GM18505 (cell line): ENCODE results near the gene GJC2.
"Not testable (repeated sequence)": the region's sequence is repeated elsewhere in the genome, so short reads cannot be mapped to it uniquely, and the experiment has no call there.

Experiments used
- ATAC-seq: cut with Tn5 transposase; IDR thresholded peaks from one replicate; pipeline ENCODE4 v1.9.1; 2021; ENCODE audit not compliant: unreplicated experiment
- POLR2A ChIP-seq: IDR thresholded peaks from 4 replicates; pipeline ENCODE4 v1.6.1; 2011; ENCODE audit warnings: borderline replicate concordance; ENCODE audit not compliant: insufficient read depth, insufficient read length; ENCODE audit errors: extremely low read depth

GJC2 gene

DNA sequence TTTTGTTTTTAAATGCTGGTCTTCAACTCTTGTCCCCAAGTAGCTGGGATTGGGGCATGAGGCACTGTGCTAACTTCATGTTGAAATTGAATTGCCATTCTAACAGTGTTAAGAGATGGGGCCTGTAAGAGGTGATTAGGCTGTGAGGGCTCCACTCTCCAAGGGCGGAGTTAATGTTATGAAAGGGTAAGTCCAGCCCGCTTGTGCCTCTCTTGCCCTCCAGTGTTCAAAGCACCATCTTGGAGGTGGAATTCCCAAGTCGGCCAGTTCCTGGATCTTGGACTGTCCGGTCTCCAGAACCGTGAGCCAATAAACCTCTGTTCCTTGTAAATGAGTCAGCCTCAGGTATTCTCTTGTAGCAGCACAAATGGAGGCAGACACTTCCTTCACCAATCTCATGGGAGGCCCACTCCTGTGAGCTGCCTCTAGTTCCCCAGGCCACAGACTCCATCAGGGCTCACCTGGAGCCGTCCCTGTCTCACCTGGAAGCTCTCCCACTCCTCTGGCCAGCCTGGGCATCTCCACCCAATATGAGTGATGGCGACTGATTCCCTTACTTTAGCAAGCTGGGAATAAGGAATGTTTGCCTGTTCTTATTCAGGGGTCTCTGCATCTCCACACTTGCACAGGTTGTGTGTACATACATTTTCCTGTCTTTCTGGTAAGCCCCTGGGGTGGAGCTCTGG, 31.4 kb downstream of the GJC2 start:
- ATAC-seq, result no peak
- no peak for TF ChIP-seq POLR2A

GRCh38 chr1:228181645-228182034, 31.9 kb downstream of the GJC2 start:
- ATAC-seq, result no peak
- no peak for TF ChIP-seq POLR2A

GRCh38 chr1:228182296-228183030, 32.7 kb downstream of the GJC2 start:
- TF ChIP-seq POLR2A, result no peak
- ATAC-seq, result no peak

DNA sequence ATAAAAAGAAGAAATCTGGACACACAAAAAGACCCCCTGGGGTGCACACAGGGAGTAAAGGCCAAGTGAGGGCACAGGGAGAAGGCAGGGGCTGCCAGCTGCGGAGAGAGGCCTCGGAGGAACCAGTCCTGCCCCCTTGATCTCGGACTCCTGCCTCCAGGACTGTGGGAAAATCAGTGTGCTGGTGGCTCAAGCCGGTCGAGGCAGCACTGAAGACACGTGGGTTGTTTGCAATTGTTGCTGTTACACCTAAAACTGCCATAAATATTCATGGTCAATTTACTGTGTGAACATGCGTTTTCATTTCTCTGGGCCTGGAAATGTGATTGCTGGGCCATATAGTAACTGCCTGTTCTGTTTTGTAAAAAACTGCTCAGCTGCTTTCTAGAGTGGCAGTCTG, 34.4 kb downstream of the GJC2 start:
- no peak for TF ChIP-seq POLR2A
- ATAC-seq, result no peak

- no peak for ATAC-seq
- TF ChIP-seq POLR2A, result no peak
These were observed 35.9 kb downstream of the GJC2 start for GRCh38 chr1:228185641-228185965.

GRCh38 chr1:228188249-228188648, 38.5 kb downstream of the GJC2 start:
- ATAC-seq, result not testable (repeated sequence)

GRCh38 chr1:228190182-228190581, 40.5 kb downstream of the GJC2 start:
- TF ChIP-seq POLR2A, result no peak
- no peak for ATAC-seq

DNA sequence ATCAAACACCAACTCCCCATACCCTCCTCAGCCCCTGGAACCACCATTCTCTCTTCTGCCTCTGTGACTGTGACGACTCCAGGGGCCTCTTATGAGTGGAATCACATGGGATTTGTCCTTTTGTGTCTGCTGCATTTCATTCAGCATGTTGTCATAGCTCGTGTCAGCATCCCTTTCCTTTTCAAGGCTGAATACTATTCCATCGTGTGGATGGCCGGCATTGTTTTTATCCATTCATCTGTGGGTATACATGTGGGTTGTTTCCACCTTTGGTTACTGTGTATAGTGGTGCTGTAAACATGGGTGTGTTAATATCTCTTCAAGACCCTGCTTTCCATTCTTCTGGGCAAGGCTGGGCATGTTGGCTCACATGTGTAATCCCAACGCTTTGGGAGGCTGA, 41.0 kb downstream of the GJC2 start:
- TF ChIP-seq POLR2A, result no peak
- no peak for ATAC-seq

GRCh38 chr1:228194436-228194835, 44.7 kb downstream of the GJC2 start:
- no peak for TF ChIP-seq POLR2A
- ATAC-seq, result no peak

- no peak for ATAC-seq
- no peak for TF ChIP-seq POLR2A
These were observed 45.4 kb downstream of the GJC2 start for GRCh38 chr1:228194921-228195812.

DNA sequence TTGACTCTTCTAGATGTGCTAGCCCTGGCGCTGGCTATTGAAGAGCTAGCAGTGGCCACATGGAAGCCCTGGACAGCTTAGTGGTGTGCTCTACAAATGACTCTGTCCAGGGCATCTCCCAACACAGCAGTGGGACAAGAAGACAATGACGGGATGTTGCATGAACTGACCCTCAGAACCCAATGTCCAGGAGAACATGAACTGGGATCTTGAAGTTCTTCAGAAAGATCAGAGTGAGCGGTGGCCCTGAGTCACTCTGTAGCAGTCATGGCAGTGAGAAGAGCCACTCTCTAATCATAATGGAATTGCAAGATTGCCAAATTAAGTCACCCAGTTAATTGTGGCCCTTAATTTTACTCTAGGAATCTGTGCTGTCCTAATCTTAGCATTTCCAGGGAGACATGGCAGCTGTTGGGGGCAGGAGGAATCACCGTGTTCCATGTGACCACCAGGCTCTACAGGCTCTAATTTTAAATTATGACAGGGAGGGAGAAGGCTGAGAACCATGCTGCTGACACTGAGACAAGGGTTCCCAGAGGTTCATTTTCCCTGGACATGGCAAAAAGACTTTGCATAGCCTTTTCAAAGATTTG, 47.9 kb downstream of the GJC2 start:
- no peak for ATAC-seq
- TF ChIP-seq POLR2A, result no peak

GRCh38 chr1:228198977-228199590, 49.4 kb downstream of the GJC2 start:
- no peak for ATAC-seq
- no peak for TF ChIP-seq POLR2A

DNA sequence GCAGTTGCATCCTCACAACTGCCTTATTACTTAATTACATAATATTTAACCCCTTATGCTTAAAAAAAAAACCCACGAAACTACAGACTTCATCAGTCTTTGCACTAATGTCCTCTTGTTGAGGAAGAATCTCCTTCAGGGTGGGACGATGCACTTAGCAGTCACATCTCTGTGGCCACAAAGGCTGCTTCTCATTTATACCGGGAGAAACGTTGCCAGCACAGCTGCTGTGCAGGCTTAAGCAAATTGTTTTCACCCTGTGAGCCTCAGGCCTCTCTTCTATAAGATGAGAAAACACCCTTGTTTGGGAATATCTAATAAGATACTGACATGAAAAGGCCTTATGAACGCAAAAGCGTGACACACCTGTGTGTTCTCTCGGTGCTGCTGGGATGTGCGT, 55.2 kb downstream of the GJC2 start:
- ATAC-seq, result no peak

More for the DNA sequence above, 55.2 kb downstream of the GJC2 start:
- TF ChIP-seq POLR2A, result no peak
